Progenitor cell of endocrine pancreas (in vitro differentiated cells): ENCODE measurements around the gene UBL3. TPM values are rescaled to one million over a fixed set of nuclear protein-coding genes. Genes with fewer than 3 reads are reported as not detected.

Experiments
- DNase-seq: peaks from one replicate; pipeline ENCODE4 v3.0.0; 2021; ENCODE audit warnings: low spot score; ENCODE audit not compliant: unreplicated experiment
- H3K27ac Mint-ChIP-seq: 2 replicates; pipeline ENCODE4 v1.8.0; 2021; ENCODE audit warnings: mild to moderate bottlenecking, moderate library complexity, mixed read lengths
- H3K27me3 Mint-ChIP-seq: 2 replicates; pipeline ENCODE4 v1.8.0; 2021; ENCODE audit warnings: mixed read lengths
- H3K36me3 Mint-ChIP-seq: 2 replicates; pipeline ENCODE4 v1.8.0; 2022; ENCODE audit warnings: mixed read lengths; ENCODE audit not compliant: insufficient read depth
- H3K4me1 Mint-ChIP-seq: 2 replicates; pipeline ENCODE4 v1.8.0; 2021; ENCODE audit warnings: low read depth, mixed read lengths
- H3K4me3 Mint-ChIP-seq: 2 replicates; pipeline ENCODE4 v1.8.0; 2021; ENCODE audit warnings: low read depth, mild to moderate bottlenecking, moderate library complexity, mixed read lengths
- H3K9me3 Mint-ChIP-seq: 2 replicates; pipeline ENCODE4 v1.8.0; 2021; ENCODE audit warnings: low read depth, mixed read lengths
- total RNA-seq: library from RNA; stranded (reverse); gene quantifications from 2 replicates; pipeline ENCODE4 v1.2.1, GENCODE V29; 2021
- TF ChIP-seq, protein P1 (sequence below): fragments of 200-600 bp; sonication (generic); IDR thresholded peaks from one replicate; pipeline ENCODE4 v1.5.0; 2021; ENCODE audit warnings: antibody characterized with exemption, mild to moderate bottlenecking; ENCODE audit not compliant: unreplicated experiment

Gene UBL3
- total RNA-seq, 1 donor from 2014 or later = 36.0 TPM

DNA sequence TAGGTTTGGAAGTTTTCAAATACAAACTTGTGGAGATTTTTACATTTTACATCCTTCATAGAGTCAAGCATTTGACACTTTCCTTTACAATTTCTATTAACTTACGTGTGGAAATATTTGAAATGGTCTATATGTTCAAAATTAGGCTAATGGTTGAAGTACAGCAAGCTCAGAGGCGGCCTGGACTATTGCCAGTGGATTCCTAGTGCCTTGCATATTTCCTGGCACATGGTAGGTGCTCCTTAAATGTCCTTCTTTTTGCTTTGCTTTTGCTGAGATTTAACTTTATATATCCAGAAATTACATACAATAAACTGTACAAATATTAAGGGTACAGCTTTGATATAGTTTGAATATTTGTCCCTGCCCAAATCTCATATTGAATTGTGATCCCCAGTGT is 93.9 kb downstream of the UBL3 start:
- Mint-ChIP-seq H3K4me1 (peaks cover 3% of the 10 kb centered on the region), H3K36me3 (peaks cover 10% of the 10 kb centered on the region), H3K27ac (no peak overlapping the region), H3K9me3 (peaks cover 12% of the 10 kb centered on the region), H3K27me3 (no peaks in the 10 kb centered on the region), H3K4me3 (no peak overlapping the region)
- TF ChIP-seq, protein P1, sequence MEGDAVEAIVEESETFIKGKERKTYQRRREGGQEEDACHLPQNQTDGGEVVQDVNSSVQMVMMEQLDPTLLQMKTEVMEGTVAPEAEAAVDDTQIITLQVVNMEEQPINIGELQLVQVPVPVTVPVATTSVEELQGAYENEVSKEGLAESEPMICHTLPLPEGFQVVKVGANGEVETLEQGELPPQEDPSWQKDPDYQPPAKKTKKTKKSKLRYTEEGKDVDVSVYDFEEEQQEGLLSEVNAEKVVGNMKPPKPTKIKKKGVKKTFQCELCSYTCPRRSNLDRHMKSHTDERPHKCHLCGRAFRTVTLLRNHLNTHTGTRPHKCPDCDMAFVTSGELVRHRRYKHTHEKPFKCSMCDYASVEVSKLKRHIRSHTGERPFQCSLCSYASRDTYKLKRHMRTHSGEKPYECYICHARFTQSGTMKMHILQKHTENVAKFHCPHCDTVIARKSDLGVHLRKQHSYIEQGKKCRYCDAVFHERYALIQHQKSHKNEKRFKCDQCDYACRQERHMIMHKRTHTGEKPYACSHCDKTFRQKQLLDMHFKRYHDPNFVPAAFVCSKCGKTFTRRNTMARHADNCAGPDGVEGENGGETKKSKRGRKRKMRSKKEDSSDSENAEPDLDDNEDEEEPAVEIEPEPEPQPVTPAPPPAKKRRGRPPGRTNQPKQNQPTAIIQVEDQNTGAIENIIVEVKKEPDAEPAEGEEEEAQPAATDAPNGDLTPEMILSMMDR = no peak
- DNase-seq = no peak

DNA sequence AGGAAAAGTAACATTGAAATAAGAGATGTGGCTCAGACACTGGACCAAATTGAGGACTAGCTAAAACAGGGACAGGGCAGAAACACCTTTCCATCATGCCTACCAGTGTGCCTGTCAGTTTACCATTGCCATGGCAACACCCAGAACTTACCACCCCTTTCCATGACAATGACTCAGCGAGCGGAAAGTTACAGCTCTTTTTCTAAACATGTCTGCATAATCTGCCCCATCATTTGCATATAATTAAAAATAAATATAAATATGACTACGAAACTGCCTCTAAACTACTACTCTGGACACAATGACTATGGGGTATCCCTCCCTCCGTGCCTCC is 96.0 kb downstream of the UBL3 start:
- H3K9me3 Mint-ChIP-seq = peaks cover 4% of the 10 kb centered on the region
- H3K4me1 Mint-ChIP-seq = peaks cover 3% of the 10 kb centered on the region
- H3K27ac Mint-ChIP-seq = no peak overlapping the region
- no peak for DNase-seq
- no peak overlapping the region for H3K4me3 Mint-ChIP-seq
- H3K36me3 Mint-ChIP-seq = no peaks in the 10 kb centered on the region
- no peaks in the 10 kb centered on the region for H3K27me3 Mint-ChIP-seq
- TF ChIP-seq, protein P1 = no peak

DNA sequence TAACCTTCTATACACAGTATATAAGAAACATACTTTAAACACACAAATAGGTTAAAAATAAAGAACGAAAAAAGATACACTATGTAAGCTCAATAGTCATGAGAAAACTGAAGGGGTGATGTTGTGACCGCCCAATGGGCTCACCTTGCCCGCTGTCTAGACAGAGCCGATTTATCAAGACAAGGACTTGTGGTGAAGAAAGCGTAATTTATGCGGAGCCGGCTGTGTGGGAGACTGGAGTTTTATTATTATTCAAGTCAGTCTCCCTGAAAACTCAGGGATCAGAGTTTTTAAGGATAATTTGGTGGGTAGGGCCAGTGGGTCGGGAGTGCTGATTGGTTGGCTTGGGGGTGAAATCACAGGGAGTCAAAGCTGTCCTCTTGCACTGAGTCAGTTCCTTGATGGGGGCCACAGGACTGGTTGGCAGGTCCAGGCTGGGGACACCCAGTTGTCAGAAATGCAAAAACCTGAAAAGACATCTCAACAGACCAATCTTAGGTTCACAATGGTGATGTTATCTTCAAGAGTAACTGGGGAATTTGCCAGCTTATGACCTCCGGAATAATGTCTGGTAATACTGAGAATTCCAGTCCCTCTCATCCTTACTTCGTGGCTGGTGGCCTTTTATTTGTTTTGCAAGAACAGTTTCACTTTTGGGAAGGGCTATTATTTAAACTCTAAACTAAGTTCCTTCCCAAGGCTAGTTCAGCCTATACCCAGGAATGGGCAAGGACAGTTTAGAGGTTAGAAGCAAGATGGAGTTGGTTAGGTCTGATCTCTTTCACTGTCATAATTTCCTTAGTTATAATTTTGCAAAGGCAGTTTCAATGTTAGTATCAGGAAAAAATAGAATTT is 96.6 kb downstream of the UBL3 start:
- Mint-ChIP-seq H3K9me3 (peaks cover 4% of the 10 kb centered on the region), H3K4me3 (no peak overlapping the region), H3K27ac (no peak overlapping the region), H3K27me3 (no peaks in the 10 kb centered on the region), H3K4me1 (peaks cover 3% of the 10 kb centered on the region), H3K36me3 (no peaks in the 10 kb centered on the region)
- DNase-seq = no peak
- TF ChIP-seq, protein P1 = no peak

DNA sequence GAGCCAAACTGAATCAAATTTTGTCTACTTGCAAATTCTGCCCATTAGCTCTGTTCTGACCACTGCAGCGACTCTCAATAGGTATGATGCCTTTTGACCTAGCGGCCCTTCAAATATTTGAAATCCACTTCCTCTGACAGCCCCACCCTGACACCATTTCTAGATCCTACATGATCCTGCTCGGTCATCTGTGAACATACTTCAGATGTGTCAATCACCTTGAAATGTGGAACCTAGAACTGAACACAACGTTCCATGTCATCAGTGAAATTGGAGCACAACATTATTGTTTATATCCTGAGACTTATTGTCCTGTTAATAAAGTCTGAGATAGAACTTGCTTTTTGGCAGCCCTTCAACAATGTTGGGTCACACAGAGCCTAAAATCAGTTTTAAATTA is 98.2 kb downstream of the UBL3 start:
- H3K27me3 Mint-ChIP-seq = no peaks in the 10 kb centered on the region
- no peaks in the 10 kb centered on the region for H3K9me3 Mint-ChIP-seq
- no peaks in the 10 kb centered on the region for H3K4me1 Mint-ChIP-seq
- no peaks in the 10 kb centered on the region for H3K36me3 Mint-ChIP-seq
- TF ChIP-seq, protein P1 = no peak
- no peak overlapping the region for H3K27ac Mint-ChIP-seq
- H3K4me3 Mint-ChIP-seq = no peak overlapping the region
- DNase-seq = no peak

DNA sequence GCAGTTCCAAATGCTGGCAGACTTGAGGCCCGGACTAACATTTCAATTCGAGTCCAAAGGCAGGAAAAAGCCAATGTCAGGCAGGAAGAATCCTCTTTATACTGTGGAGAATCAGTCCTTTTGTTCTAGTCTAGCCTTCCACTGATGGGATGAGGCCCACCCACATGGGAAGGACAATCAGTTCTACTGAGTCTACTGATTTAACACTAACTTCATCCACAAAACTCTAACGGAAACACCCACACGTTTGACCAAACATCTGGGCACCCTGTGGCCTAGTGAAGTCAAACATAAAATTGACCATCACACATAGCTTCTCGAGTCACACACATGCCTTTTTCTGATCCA is 100.3 kb downstream of the UBL3 start:
- Mint-ChIP-seq H3K27me3 (peaks cover 3% of the 10 kb centered on the region), H3K4me1 (peaks cover 4% of the 10 kb centered on the region), H3K36me3 (no peaks in the 10 kb centered on the region), H3K4me3 (no peak overlapping the region), H3K27ac (no peak overlapping the region), H3K9me3 (no peaks in the 10 kb centered on the region)
- DNase-seq = no peak
- TF ChIP-seq, protein P1 = no peak
